Stimulated activated CD8-positive, alpha-beta memory T cell treated with anti-CD3 and anti-CD28 coated beads, Interleukin-15, amount 100 ng/mL, for 4 hours (primary cell): Measurements from ENCODE around the gene BPIFB1.

Source experiments
- DNase-seq, 2 donors: peaks; one replicate each; pipeline ENCODE4 v3.0.0-alpha.2; 2020; ENCODE audit warnings: low read depth in 2 of 2

Gene BPIFB1

DNA sequence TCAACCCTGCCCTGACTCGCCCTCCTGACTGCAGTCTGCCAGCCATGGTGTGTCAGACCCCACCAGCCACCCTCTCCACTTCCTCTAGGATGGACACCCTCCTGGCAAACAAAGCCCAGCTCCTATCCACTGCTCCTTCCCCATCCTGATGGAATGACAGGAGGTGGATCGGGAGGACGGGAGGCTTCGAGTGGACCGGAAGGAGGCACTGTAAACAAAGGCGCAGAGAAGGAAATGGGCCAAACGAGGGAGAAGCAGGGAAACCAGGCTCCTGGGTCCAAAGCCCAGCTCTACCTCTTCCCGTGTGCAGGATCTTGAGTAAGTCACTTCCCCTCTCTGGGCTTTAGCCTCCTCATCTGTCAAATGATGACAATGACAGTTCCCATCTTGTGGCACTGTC lies 40.2 kb downstream of the BPIFB1 start:
- no peak for DNase-seq

DNA sequence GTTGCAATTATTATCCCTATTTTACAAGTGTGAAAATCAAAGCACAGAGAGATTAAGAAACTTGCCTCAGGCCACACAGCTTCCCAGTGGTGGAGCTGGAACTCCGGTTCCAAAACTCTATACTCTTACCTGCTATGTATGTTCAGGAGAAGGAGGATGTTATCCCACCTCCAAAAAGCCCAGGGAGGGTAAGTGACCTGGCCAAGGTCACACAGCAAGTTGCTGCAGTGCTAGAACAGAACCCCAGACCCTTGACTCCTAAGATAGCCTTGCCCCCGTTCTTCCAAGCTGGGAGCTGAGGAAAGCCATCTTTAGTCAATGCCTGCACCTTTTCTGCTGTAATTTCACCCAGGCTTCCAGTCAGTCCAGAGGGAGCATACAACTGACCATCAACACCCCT lies 42.3 kb downstream of the BPIFB1 start:
- DNase-seq = no peak

DNA sequence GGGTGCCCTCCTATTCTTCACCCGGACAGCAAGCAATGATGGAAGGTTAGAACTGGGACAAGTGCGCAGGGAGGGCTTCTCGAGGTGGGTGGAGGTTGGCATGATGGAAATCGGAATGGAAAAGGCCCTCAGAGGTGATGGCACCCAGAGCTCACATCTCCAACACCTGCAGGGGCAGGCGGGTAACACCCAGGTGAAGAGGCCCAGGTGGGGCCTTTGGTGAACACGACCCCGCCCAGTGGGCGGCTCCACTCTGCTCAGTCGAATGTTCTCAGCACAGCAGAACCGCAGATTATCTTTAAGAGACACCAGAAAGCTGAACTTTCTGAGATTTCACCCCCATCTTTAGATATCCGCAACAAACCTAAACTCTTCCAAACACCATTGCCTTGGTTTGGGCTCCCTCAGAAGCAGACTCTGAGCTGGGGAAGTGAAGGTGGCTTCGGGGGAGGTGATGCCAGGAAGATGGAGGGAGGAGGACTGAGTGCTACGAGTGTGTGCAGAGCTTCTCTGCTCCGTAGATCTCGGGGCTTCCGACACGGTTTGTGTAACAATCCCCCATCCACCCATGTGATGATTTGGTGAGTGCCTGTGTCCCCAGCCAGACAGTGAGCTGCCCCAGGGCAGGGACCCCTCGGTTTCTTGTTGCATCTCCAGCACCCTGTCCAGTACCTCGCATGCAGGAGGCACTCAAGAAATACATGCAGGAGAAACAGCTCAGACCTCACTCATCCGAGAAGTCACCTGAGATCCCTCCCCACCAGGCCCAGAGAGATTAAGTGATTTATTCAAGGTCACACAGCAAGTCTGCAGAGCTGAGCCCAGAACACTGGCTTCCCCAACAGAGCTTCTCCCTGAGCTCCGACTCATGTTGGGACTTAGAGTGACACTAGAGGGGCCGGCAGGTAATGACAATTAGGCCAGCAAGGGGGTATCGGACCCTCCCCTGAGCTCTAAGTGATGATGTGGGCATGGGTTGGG lies 45.4 kb downstream of the BPIFB1 start:
- no peak for DNase-seq

DNA sequence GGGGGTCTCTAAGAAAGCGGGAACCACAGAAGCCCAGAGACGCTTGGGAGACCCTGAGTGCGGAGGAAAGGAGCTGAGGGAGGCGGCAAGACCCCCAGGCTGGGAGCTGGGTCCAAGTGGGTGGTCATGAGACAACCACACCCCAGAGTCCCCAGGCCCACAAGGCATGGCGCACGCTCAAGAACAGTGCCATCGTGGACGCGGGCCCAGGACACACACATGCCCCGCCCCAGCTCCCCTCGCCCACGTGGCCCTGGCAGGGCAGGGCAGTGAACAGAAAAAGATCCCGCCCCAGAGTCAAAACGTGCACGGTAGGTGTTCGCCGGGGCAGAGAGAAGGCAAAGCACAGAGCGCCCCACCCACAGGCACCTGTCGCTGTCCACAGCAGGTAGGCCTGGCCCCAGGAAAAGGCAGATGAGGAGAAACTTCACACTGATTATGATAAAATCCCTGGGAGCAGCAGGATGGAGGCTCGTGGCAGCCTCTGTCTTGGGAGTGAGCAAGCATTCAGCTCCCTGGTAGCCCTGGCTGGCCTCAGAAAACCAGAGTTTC lies 50.0 kb downstream of the BPIFB1 start:
- no peak for DNase-seq

DNA sequence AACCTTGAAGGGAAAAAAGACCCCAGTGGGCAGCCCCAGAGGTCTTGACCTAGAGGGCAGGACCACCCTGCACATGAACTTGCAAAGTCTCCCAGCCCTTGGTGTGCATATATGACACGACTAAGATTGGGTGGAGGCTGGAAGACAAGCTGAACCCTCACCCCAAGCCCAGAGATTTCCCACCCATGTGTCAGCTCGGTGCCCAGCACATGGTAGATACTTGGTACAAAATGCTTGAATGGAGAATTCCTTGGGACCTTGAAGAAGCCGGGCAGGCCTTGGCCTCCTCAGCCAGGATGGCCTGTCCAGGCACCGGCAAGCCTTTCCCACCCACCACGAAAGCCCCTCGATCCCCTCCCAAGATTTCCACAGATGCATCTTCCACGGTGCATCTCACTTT lies 50.6 kb downstream of the BPIFB1 start:
- DNase-seq = no peak

DNA sequence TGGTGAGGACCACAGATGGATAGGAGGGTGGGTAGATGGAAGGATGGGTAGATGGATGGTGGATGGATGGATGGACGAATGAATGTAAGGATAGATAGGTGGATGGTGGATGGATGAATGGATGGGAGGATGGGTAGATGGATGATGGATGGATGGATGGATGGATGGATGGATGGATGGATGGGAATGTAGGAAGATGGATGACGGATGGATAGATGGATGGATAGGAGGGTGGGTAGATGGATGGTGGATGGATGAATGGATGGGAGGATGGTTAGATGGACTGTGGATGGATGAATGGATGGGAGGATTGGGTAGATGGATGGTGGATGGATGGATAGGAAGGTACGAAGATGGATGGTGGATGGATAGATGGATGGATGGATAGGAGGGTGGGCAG lies 51.1 kb downstream of the BPIFB1 start:
- DNase-seq = no peak

DNA sequence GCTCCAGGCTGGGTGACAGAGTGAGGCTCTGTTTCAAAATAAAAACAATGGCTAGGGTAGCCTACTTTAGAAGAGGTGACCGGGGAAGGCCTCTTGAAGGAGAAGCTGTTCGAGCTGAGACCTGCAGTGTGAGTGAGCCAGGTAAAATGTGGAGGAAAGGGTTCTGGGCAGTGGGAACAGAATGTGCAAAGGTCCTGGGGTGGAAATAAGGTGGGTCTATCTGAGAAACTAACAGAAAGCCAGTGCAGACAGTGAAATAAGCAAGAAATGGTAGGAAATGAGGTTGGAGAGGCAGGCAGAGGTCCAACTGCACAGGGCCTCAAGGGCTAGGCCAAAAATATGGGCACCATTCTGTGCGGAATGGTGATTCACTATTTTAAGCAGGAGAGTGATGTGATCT lies 53.4 kb downstream of the BPIFB1 start:
- no peak for DNase-seq

DNA sequence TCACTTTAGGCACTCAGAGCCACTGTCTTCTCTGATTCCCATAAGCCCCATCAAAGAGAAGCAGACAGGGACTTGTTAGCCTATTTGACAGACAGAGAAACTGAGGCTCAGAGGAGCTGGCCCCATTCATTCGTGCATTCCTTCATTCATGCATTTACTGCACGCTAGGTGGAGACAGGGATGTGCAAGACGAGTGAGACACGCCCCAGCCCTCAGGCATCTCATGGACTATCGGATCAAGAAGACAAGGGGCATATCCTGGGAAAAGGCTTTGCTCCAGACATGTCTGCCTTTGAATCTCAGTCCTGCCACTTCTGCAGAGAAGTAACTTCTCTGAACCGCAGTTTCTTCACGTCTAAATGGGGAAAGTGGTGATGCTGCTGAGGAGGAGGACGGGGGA lies 54.1 kb downstream of the BPIFB1 start:
- DNase-seq = no peak

DNA sequence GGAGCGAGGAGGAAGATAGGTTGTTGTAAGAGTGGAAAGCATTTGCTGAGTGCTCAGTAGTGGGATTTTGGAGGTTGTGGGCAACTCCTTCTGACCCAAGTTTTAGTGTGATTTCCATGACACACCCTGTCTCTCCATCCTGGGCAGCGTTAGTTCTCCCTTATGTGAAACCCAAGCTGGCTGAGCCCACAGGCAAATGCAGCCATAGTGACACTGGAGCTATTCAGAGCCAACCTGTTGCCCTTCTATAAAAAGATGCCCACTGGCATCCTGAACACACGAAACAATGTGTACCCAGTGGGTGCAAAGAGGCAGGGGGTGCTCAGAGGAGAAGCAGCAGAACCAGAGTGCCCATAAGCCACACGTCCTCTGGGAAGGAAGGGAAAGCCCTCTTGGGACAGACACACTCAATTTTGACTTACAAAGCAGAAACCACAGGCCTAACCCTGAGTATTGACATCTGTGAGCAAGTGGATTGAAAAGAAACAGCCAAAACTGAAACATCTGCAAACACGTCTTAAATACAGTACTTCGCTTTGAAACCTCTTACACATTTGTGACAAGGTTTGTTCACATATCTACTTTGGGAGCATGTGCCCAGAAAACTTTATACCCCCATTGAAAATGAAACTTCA lies 54.6 kb downstream of the BPIFB1 start:
- DNase-seq = no peak

DNA sequence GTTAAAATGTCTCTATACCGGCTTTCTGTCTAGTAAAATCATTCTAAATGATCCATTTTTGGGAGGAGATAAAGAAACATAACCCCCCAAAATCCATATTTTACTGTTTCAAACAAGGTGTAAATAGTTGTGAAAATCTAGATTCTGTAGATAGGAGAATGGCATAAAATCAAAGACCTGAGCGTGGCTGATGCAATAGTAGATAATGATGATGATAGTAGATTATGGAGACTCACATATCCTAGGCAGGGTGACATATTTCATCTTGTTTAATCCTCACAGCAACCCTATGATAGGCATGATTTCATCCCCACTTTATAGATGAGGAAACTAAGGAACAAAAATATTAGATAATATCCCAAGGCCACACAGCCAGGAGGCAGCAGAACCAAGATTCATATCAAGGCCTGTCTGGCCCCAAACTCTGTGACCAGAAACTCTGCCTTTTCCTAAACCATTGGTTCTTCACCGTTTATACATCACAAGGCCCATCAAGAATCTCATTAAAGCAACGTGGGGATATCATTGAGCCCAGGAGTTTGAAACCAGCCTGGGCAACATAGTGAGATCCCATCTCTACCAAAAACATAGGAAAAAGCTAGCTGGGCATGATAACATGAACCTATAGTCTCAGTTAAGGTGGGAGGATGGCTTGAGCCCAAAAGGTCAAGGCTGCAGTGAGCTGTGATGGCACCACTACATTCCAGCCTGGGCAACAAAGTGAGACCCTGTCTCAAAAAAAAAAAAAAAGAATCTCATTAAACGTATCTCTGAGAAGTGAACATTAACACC lies 55.6 kb downstream of the BPIFB1 start:
- no peak for DNase-seq

DNA sequence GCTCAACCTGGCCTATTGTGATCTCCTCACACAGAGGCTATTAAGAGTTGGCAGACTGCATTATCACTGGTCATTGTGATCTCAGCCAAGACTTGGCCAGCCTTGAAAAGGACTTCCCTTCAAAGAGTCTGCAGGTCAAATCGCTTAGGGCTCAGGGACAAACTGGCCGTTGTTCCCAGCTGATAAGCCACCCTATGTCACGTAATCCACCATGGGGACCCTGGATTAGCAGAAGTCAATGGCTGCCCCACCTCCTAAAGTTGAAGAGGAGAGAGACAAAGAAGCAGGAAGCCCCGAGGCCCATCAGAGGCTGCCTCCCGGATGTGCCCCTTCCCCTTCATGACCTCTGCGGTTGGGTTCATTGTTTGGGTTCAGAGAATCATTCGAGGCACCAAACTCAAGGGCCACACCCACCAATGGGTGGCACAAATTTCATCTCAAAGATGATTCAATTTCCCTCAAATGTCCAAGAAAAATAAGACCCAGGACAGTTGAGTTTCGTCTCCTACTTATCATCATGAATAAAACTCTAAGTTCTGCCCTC lies 56.6 kb downstream of the BPIFB1 start:
- DNase-seq = no peak

DNA sequence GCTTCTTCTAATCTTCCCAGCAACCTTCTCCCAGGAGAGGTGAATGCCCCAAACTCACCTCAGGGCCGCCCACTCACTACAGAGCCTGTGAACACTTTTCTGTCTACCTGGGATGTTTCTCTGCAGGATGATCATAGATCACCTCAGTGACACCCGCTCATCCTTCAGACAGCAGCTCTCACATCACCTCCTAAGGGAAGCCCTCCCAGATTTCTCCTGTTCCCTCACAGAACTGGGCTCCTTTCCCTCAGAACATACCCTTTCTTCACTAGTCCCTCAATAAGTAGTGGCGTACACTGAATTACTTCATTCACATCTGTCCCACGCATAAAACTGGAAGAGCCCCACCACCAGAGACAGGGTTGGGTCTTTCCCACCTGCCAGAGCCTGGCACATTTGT lies 60.5 kb downstream of the BPIFB1 start:
- no peak for DNase-seq

DNA sequence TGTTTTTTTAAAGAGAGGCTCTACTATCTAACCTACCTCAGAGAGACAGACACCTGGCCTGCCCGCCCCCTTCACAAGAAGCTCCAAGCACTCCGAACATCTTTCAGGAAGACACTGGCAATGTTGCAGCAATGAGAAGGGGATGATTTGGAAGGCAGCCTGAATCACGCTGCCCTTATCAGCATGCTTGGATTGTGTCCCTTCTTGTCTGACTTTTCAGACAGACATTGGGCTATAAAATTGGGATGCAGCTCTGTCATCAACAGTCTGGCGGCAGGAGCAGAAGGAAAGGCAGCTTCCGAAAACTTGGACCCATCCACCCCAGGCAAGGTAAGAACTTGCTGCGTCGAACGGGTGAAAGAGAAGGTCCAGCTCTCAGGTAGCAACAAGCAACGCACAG lies 62.3 kb downstream of the BPIFB1 start:
- no peak for DNase-seq

DNA sequence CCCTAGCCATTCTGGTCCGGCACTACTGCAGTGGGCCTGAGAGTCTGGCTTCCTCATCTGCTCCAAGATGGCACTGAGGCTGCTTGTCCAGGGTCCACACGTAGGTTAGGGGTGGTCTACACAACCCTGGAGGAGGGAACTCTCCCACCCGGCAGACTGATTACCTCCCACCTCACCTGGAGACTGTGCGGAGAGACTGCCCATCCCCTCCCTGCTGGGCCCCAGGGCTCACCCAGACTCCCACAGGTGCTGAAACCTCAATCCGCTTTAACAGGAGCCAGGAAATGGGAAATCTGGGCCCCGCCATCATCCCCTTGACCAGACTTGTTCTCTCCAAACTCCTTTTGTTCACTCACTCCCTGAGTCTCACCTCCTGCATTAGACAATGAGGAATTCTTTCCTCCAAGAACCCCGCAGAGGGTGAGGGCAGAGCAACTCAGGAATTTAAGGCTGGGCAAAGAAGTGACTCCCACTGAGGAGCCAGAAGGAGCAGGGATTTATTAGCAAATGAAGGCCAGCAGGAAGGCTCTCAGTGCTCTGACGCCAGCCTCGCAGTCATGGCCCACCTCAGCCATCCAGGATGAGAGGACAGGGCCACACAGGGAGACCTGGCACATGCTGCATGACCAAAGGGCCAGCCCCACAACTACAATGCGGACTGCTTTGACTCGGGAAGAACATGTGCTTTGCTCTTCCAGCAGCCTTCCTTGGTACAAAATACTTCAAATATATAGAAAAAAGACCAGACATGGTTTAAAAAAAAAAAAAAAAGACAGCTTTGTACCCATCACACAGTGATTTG lies 65.3 kb downstream of the BPIFB1 start:
- DNase-seq = no peak

DNA sequence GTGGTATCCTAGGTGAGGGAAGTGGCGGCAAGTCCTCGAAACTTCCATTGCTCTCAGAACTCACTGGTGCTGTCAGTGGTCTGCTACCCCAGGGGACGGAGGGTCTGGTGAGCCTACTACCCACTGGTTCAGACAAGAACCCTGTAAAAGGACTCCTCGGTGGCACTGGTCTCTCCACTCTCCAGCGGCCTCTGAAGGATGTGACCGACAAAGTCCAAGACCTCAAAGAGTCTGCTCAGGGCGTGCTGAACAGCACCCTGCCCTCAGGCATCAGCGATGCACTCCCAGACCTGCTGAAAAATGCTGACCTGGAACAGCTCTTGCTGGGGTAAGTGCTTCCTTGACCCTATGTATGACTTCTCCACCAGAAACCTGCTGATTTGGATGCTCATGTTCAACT lies 66.5 kb downstream of the BPIFB1 start:
- DNase-seq = no peak

DNA sequence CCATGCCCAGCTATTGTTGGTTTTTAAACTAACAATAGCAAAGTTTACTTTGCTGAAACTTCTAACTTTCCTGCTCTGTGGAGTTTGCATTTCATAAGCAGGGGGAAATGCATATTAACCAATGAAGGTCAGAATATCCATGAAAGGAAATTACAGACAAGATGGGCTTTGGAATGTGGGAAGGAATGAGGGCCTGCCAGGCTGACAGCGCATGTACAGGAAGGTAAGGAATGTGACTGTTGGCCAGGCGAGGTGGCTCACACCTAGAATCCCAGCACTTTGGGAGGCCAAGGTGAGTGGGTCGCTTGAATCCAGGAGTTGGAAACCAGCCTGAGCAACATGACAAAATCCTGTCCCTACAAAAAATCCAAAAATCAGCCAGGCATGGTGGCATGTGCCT lies 68.7 kb downstream of the BPIFB1 start:
- DNase-seq = no peak

DNA sequence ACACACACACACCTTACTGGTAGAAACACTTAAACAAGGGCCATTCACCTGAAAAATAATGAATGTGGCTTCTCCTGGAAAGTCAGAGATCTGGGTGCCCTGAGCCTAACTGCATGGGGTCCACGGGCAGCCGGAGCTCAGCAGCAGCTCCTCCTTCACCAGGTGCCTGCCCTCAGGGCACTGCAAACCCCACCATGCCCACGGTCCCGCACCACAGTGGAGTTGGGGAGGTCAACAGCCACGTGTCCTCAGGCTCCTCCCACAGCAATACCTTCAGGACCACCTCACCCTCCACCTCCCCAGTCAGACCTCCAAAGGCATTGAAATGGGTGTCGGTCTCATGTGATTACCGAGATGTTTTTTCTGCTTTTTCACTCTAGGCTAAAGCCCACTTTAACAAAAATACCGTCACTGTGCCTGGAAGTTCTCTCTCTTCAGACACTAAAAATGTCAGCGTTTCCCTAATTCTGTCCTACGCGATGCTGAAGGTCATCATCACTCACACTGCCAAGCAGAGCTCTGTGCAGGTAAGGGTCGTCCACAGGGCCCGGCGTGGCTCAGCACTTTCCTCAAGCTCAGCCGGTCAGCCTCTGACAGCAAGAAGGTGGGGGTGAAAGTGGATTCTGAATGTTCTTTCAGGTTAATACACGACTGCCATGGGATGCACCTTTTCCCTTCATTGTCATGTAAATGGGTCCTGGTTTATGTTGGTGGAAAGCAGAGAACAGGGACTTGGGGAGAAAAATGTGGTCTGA lies 69.4 kb downstream of the BPIFB1 start:
- no peak for DNase-seq

DNA sequence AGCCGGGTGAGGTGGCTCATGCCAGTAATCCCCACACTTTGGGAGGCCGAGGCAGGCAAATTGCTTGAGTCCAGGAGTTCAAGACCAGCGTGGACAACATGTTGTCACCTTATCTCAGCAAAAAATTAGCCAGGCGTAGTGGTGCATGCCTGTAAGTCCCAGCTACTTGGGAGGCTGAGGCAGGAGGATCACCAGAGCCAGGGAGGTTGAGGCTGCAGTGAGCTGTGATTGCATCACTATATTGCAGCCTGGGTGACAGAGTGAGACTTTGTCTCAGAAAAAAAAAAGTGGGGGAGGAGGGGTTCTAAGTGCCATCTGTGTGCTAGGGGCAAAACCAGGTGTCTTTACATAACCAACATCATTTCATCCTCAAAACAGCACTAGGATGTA lies 70.0 kb downstream of the BPIFB1 start:
- DNase-seq = no peak
